HG03097 (cell line): ENCODE results near the gene GRIK4.
A peak's percentile ranks its signal among the peaks of the same experiment; 100 is the strongest.

ENCODE experiments used
- ATAC-seq: cut with Tn5 transposase; IDR thresholded peaks from one replicate; pipeline ENCODE4 v1.9.1; 2021; ENCODE audit not compliant: unreplicated experiment, low FRiP score

GRIK4 gene

GRCh38 chr11:120919566-120919965, 408.0 kb downstream of the GRIK4 start:
- ATAC-seq: no peak

DNA sequence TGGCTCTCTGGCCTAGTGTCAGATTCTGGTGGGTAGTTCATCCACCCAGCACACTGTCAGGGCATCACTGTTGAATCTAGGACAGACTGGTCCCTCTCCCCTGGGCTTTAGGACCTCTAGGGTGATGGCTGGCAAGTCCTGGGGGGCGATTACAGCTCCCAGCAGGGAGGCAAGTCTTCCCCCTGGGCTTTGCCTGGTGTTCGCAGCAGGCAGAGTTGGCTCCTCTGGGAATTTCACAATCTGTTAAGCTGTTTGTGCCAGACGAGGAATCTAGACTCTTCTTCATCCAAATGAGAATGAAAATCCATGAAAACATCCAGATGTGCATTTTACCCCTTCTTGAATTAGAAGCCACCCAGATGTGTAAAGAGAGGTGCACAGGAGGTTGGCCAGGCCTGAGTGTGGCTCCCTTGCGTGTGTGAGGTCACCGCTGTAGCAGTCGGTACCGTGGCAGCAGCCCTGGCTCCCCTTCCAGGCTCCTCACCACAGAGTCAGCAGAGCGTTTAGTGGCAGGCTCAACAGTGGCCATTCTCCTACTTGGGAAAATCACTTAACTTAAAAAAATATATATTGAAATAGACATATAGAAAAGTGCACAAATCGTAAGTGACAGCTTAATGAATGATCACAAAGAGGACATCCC, 412.4 kb downstream of the GRIK4 start:
- ATAC-seq: no peak

DNA sequence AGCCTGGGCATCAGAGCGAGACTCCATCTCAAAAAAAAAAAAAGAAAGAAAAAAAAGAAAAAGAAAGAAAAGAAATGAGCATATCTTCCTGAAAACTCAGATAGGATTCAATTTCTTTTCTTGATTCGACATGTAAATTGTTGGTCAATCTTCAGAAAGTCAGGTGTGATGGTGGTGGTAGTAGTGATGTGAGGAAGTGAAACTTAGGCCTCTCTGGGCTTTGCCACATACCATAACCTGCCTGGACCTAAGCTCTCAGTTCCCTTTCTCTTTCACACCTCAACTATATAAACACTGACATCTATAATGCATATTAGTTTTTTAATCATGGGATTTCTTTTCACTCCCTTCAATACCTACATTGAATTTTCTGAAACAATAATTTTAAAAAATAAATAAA, 414.4 kb downstream of the GRIK4 start:
- peak; percentile 93 for ATAC-seq

DNA sequence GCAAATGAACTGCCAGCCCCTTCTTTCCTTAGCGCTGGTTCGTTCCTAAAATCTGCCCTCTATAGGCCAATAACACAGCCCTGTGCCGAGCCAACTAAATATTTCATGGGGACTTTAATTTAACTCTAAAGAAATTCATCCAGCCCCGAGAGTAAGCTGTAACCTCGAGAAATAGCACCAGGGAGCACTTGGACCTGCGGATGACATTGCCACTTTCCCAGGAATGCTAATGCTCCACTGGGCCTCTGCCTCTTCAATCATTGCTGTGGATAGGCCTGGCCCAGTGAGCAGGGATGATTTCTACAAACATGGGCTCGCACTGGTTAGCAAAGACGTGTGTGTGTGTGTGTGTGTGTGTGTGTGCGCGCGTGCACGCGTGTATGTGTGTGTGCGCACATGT, 417.1 kb downstream of the GRIK4 start:
- ATAC-seq: no peak

GRCh38 chr11:120929090-120929489, 417.5 kb downstream of the GRIK4 start:
- no peak for ATAC-seq

DNA sequence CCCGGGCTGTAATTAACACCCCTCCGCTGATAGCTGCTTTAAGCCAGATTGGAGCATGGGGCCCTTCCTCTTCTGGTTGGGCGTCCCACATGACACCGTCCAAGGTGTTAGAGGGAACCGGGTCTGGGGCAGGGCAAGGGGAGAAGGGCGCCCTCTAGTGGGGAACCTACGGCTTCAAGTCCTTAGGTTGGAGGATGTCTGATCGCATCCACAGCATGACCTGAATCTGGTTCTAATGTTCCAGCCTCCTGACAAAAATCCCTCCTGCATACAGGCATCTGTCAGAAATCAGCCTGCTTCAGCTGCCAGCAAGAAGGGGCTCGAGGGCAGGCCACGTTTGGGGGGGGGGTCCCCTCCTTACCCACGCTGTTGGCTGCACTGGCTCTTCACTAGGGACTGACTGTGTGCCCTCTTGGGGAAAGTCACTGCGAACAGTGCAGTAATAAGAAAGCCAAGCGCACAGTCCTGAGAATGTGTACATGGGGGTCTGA, 418.2 kb downstream of the GRIK4 start:
- ATAC-seq: no peak

DNA sequence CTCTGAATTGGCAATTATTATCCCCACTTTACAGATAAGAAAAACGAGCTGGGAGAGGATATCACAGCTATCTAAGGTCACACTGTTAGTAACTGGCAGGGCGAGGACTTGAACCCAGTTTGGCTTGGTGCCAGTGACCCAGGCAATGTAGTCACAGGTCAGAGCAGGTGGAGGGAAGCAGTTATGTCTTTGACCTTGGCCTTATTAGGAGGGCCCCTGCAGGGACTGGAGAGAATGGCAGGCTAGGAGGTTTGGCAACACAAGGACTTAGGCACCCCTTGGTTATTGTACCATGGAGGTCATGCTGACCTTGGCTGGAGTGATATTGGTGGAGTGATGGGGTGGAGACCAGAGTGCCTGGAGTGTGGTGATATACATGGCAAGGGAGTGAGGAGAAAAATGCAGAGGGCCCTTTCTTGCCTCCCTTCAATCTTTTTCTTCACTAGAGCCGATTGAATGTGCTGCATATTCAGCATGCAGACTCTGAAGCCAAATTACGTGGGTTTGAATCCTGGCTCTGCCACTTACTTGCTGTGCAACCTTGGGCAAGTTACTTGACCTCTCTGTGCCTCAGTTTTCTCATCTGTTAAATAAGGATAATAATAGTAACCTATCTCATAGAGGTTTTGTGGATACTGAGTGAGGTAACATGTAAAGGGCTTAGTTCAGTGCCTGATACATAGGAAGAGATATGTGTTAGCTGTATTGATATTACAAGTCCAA, 419.7 kb downstream of the GRIK4 start:
- ATAC-seq: no peak

GRCh38 chr11:120932305-120932915, 420.9 kb downstream of the GRIK4 start:
- ATAC-seq: no peak

DNA sequence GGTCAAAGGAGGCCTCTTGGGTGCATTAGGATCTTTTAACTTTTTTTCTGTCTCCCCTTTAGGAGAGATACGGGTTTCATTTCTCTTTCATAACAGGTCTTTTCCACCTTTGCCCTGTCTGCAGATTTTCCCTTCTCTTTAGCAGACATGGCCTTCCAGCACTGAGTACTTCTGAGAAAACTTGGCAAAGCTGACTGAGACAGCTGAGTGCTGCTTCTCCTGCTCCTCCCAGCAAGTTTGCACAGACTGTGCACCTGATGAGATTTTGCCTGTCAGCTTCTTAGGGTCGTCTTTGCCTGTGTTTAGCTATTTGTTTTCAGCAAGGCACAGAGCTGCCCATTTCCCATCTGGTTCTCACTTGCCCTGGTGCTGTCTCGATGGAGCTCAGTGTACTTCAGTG, 424.8 kb downstream of the GRIK4 start:
- ATAC-seq: no peak

GRCh38 chr11:120937501-120937900, 426.0 kb downstream of the GRIK4 start:
- ATAC-seq: no peak

- ATAC-seq: no peak
Measured at GRCh38 chr11:120938260-120938659, 426.7 kb downstream of the GRIK4 start.

DNA sequence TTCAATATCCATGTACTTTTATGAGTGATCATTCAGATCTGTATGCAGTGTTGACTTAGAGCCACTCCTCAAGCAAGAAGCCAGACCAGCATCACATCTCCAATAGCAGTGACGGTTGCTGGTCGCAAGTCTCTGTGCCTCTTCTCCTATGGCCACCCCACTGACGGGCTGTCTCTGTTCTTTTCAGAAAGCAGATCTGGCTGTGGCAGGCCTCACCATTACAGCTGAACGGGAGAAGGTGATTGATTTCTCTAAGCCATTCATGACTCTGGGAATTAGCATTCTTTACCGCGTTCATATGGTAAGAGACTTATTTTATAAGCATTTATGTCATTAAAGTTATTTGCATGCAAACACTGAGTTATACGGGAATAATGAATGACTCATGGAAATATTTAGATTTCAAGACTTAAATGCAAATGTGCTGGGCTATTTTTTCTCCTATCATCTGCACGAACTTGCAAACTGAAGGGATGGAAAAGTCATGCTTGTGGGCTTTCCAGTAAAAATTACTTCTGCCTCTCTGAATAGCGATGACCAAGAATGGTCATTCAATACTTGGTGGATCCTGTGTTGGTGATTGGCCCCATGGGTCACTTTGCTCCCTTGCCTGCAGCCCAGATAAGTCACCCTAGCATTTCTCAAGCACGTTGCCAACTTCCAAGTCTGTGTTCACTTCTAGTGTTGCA, 428.8 kb downstream of the GRIK4 start:
- ATAC-seq: no peak

DNA sequence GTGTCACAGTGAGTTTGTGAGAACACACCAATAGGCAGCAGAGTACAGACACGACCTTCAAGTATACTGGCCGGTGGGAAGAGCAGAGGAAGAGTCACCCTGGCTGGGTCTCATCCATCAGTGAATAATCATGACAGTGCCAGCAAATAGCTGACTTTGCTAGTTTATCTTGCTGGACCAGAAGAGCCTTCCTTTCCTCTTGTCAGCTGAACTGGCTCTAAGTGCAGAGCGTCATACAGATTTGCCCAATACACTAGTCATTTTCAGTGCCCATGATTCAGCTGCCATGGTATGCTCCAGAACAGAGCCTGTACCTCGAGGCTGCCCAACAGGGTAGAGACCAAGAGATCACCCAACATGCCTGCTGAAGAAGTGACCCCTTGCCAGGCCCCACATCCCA, 429.5 kb downstream of the GRIK4 start:
- no peak for ATAC-seq

DNA sequence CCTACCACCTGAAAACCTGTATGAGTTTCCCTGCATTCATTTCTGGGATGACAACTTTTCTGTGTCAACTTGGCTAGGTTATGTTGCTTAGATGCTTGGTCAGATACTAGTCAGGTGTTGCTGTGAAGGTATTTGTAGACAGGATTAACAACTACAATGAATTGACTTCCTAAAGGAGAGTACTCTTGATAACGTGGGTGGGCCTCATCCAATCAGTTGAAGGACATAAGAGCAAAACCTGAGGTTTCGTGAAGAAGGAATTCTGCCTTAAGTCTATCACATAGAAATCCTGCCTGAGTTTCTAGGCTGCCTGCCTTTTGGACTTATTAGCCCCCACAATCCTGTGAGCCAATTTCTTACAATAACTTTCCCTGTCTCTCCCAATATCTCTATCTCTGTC, 431.2 kb downstream of the GRIK4 start:
- no peak for ATAC-seq

- ATAC-seq: no peak
Measured at GRCh38 chr11:120945042-120945441, 433.5 kb downstream of the GRIK4 start.

- ATAC-seq: no peak
Measured at GRCh38 chr11:120950880-120951279, 439.3 kb downstream of the GRIK4 start.

GRCh38 chr11:120952461-120953434, 441.2 kb downstream of the GRIK4 start:
- ATAC-seq: no peak

- ATAC-seq: no peak
Measured at GRCh38 chr11:120954381-120954780, 442.8 kb downstream of the GRIK4 start.

- ATAC-seq: no peak
Measured at GRCh38 chr11:120956710-120957495, 445.4 kb downstream of the GRIK4 start.
